Astrocyte (in vitro differentiated cells and primary cell): ENCODE measurements around the gene SCN1A. TPM values are rescaled to one million over a fixed set of nuclear protein-coding genes. Genes with fewer than 3 reads are reported as not detected.

ENCODE experiments used
- DNase-seq: peaks from one replicate; pipeline ENCODE4 v3.0.0-alpha.2; 2010; ENCODE audit warnings: low read depth
- FAIRE-seq: peaks from 2 replicates; lab custom pipeline; 2011; peaks lifted over from hg19 to GRCh38; lab: Jason Lieb, UNC
- H2AFZ ChIP-seq: 2 replicates; pipeline ENCODE4 v1.6.0; 2012; ENCODE audit warnings: low read depth, low read length, inconsistent platforms
- H3K27ac ChIP-seq: 2 replicates; pipeline ENCODE4 v1.5.1; 2011; ENCODE audit warnings: low read depth, low read length, inconsistent platforms
- H3K27me3 ChIP-seq: 2 replicates; pipeline ENCODE4 v1.6.0; 2011; ENCODE audit warnings: low read length, inconsistent platforms; ENCODE audit not compliant: insufficient read depth
- H3K36me3 ChIP-seq: 2 replicates; pipeline ENCODE4 v1.5.1; 2011; ENCODE audit warnings: low read length, inconsistent platforms; ENCODE audit not compliant: insufficient read depth
- H3K4me1 ChIP-seq: 2 replicates; pipeline ENCODE4 v1.5.1; 2011; ENCODE audit warnings: low read length, inconsistent platforms; ENCODE audit not compliant: insufficient read depth
- H3K4me2 ChIP-seq: 2 replicates; pipeline ENCODE4 v1.6.0; 2012; ENCODE audit warnings: low read length, inconsistent platforms
- H3K4me3 ChIP-seq: 2 replicates; pipeline ENCODE4 v1.5.1; 2011; ENCODE audit warnings: low read depth, mild to moderate bottlenecking, low read length, inconsistent platforms; ENCODE audit not compliant: insufficient read depth
- H3K79me2 ChIP-seq: 2 replicates; pipeline ENCODE4 v1.6.0; 2012; ENCODE audit warnings: mild to moderate bottlenecking, low read length, inconsistent platforms; ENCODE audit not compliant: insufficient read depth
- H3K9ac ChIP-seq: 2 replicates; pipeline ENCODE4 v1.6.0; 2012; ENCODE audit warnings: mild to moderate bottlenecking, low read length, inconsistent platforms
- H3K9me3 ChIP-seq: 2 replicates; pipeline ENCODE4 v1.5.1; 2012; ENCODE audit warnings: low read depth, mild to moderate bottlenecking, low read length, inconsistent platforms; ENCODE audit not compliant: insufficient read depth
- H4K20me1 ChIP-seq: 2 replicates; pipeline ENCODE4 v1.6.0; 2012; ENCODE audit warnings: low read length, inconsistent platforms; ENCODE audit not compliant: insufficient read depth
- H3K27ac Mint-ChIP-seq: one replicate; pipeline ENCODE4 v1.8.0; 2021; ENCODE audit warnings: mild to moderate bottlenecking, mixed read lengths; ENCODE audit not compliant: unreplicated experiment
- H3K27me3 Mint-ChIP-seq: one replicate; pipeline ENCODE4 v1.8.0; 2021; ENCODE audit warnings: low read depth, mixed read lengths; ENCODE audit not compliant: unreplicated experiment
- H3K36me3 Mint-ChIP-seq: one replicate; pipeline ENCODE4 v1.8.0; 2021; ENCODE audit warnings: low read depth, mixed read lengths; ENCODE audit not compliant: unreplicated experiment
- H3K4me1 Mint-ChIP-seq: one replicate; pipeline ENCODE4 v1.8.0; 2021; ENCODE audit warnings: low read depth, mixed read lengths; ENCODE audit not compliant: unreplicated experiment
- H3K4me3 Mint-ChIP-seq: one replicate; pipeline ENCODE4 v1.8.0; 2021; ENCODE audit warnings: mild to moderate bottlenecking, moderate library complexity, mixed read lengths; ENCODE audit not compliant: unreplicated experiment
- H3K9me3 Mint-ChIP-seq: one replicate; pipeline ENCODE4 v1.8.0; 2021; ENCODE audit warnings: mild to moderate bottlenecking, mixed read lengths; ENCODE audit not compliant: unreplicated experiment
- CTCF ChIP-seq: IDR thresholded peaks from 2 replicates; pipeline ENCODE4 v1.5.1; 2011; ENCODE audit warnings: low read depth, mild to moderate bottlenecking, inconsistent platforms, low read length, moderate library complexity; ENCODE audit not compliant: insufficient read depth
- EZH2 ChIP-seq: IDR thresholded peaks from 2 replicates; pipeline ENCODE4 v1.6.1; 2012; ENCODE audit warnings: mild to moderate bottlenecking, low read length, inconsistent platforms; ENCODE audit not compliant: insufficient read depth
- total RNA-seq: library from RNA; stranded (reverse); gene quantifications from 2 replicates; pipeline ENCODE4 v1.2.1, GENCODE V29; 2021

SCN1A gene
- total RNA-seq, 1 donor from 2014 or later, result not detected

DNA sequence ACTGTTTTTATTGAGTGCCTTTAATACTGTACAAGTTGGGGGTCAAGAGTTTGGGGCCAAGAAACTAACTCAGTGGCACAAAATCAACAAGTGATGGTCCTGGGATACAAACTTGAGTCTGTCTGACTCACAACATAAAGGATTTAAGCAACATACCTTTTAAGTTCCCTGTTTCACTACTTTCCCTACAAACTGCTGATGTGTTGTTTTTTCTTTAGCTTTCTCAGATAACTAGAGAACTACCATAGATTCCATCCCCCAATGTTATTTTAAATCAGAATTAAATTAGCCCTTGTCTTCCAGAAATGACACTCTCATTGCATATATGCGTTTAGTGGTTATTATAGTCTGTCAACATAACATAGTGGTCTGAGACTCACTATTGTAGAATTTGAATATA lies 116.2 kb downstream of the SCN1A start:
- Mint-ChIP-seq H3K9me3 (no peaks in the 10 kb centered on the region), H3K36me3 (no peaks in the 10 kb centered on the region), H3K27me3 (no peaks in the 10 kb centered on the region), H3K4me1 (no peaks in the 10 kb centered on the region), H3K27ac (no peak overlapping the region), H3K4me3 (no peak overlapping the region)
- Histone ChIP-seq H3K4me1 (no peaks in the 10 kb centered on the region), H3K27ac (no peak overlapping the region), H3K9me3 (no peaks in the 10 kb centered on the region), H3K9ac (no peak overlapping the region), H4K20me1 (no peaks in the 10 kb centered on the region), H3K36me3 (no peaks in the 10 kb centered on the region), H3K79me2 (no peaks in the 10 kb centered on the region), H3K4me3 (no peak overlapping the region), H2AFZ (no peak overlapping the region), H3K27me3 (no peaks in the 10 kb centered on the region), H3K4me2 (no peak overlapping the region)
- DNase-seq (no peak), FAIRE-seq (no peak)
- TF ChIP-seq CTCF (no peak), EZH2 (no peak)

- Mint-ChIP-seq H3K9me3 (no peaks in the 10 kb centered on the region), H3K27ac (no peak overlapping the region)
Observed at GRCh38 chr2:166000401-166000800, 127.4 kb downstream of the SCN1A start.

More at GRCh38 chr2:166000401-166000800, 127.4 kb downstream of the SCN1A start:
- DNase-seq (no peak), FAIRE-seq (no peak)
- Mint-ChIP-seq H3K4me1 (no peaks in the 10 kb centered on the region), H3K4me3 (no peak overlapping the region), H3K36me3 (no peaks in the 10 kb centered on the region), H3K27me3 (no peaks in the 10 kb centered on the region)
- Histone ChIP-seq H3K27me3 (no peaks in the 10 kb centered on the region), H3K4me2 (no peak overlapping the region), H3K79me2 (no peaks in the 10 kb centered on the region), H4K20me1 (no peaks in the 10 kb centered on the region), H3K36me3 (no peaks in the 10 kb centered on the region), H3K9me3 (no peaks in the 10 kb centered on the region), H3K4me1 (no peaks in the 10 kb centered on the region), H3K4me3 (no peak overlapping the region), H2AFZ (no peak overlapping the region), H3K27ac (no peak overlapping the region), H3K9ac (no peak overlapping the region)
- TF ChIP-seq EZH2 (no peak), CTCF (no peak)
